GM18951 (cell line): ENCODE data around the gene RAD51.

Experiments used
- POLR2A ChIP-seq: IDR thresholded peaks from 4 replicates; pipeline ENCODE4 v1.6.1; 2011; ENCODE audit warnings: mild to moderate bottlenecking; ENCODE audit not compliant: insufficient read length, insufficient read depth; ENCODE audit errors: extremely low read depth
- in situ Hi-C: fragments of 300-500 bp; cut with MboI; formaldehyde crosslinking; loops from one replicate; pipeline ENCODE4 v1.12.0; 2022; ENCODE audit warnings: low sequenced_read_pairs, mixed read lengths, inconsistent platforms; ENCODE audit not compliant: unreplicated experiment

The RAD51 gene

DNA sequence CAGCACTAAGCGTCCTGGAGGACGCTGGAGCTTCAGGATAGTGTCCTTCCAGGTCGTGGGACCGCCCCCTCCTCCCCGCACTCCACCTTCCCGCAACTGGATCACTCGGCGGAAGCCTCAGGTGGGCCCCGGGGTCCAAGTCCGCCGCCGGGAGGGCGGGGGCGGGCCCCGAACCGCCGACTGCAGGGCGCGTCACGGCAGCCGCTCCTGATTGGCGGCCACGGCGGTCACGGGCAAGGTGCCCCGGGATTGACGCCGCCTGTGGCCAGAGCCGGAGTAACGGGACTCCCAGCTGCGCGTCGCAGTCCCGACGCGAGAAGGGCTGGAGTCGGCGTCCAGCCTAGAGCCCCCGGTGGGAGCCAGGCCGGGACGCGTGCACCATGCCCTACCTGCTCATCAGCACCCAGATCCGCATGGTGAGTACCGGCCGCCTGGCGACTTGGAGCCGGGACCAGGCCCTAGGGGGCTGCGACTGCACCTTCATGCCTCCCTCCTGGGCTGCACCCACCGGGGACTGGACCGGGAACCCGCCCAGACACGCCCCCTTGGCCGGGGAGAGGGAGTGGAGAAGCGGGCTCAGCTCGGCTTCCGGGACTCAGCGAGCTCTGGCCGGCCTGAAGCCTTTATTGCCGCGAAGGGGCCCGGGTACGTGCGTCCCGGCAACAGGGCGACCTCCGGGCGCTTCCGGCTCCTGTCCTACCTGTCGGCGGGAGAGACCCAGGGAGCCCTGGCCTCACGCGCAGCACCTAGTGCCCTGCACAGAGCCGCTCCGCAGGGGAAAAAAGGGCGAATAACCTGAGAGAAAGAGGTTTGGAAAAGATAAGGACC lies 69.0 kb downstream of the RAD51 start, which contains the start of gene GCHFR:
Gene GCHFR, plus strand, starts transcription at position 268 of the 828 bp plus-strand sequence. Its CDS starts 113 bp downstream, at position 381.
- in situ Hi-C loops = no loop called here
- peak; percentile 42 for TF ChIP-seq POLR2A

DNA sequence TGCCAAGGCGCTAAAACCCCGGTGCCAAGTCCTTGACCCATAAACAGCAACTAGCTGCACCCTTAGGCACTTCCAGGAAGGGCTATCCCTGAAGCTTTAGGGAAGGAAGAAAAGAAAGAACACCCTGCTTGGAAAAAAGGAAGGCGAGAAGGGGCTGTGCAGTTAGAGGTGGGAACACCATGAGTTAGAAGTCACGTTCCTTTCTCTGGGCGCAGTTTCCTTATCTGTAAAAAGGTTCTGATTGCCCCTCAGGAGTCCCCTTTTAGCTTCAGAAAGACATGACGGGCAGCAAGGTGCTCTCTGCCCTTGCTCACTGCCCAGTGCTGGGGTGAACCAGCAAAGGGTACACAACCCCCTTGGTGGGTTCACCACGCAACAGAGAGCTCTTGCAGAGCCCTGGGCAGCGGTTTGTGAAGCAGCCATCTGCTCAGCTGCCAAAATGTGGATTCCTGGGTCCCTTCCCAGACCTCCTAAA lies 69.7 kb downstream of the RAD51 start:
- no peak for TF ChIP-seq POLR2A
- in situ Hi-C loops = no loop called here

DNA sequence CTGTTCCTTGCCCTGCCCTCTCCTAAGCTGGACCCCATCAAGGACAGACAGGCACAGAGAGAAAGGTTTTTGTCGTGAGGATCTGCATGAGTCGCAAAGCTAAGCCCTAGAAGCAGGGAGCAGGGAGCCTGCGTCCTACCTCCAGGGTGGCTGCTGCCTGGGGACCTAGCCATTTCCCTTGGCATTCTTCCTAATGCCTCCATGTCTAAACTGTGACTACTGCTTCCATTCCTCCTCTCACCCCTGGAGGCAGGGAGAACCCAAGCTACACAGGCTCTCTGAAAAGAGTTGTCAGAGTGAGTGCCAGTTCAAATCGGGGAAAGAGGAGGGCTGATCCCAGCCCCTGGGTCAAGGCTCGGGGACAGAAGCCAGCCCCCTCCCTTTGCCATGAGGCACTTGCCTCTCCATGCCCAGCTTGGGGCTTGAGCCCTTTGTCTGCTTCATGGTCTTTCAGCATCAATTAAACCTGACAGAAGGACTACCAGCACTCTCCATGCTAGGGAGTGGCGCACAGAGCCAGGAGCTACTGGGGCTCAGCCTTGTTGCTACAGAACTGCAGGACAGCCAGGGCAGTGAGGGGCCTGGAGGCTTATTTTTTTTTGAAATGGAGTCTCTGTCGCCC lies 71.3 kb downstream of the RAD51 start:
- in situ Hi-C loops = no loop called here
- TF ChIP-seq POLR2A = no peak

DNA sequence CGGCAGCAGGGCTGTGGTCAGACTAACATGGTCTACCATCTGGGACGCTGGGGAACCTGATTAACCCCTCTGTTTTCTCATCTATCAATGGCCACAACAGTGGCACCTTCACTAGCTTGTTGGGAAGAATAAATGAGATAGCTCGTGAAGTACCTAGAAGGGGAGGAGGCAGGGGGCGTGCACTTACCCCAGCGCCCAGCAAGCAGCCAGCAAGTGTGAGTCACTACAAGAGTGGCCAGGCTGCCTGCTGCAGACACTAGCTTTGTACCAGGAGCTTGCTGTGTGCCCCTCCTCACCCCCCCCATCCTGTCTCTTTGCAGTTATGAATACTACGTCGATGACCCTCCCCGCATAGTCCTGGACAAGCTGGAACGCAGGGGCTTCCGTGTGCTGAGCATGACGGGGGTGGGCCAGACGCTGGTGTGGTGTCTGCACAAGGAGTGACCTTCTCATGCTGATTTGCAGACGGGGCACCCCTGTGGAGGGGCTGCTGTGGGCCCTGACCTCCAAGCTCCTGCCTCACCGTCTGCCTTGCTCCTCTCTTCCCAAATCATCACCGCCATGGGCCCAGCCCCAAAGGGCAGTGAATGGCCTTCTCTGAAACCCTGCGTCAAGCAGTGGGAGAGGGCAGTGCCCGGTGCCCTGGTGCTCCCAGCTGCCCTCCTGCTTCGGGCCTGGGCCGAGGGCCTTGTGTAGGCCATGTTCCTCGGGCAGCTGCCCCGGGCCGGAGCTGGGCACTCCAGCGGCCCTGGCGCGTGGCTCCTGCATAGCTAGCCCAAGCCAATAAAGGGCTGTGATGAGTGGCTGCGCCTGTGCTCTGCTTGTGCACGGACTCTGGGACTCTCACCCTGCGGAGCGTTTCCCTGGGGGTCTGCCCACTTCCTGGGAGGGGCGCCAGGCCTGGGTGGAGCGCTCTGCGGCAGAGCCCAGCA lies 72.2 kb downstream of the RAD51 start:
- TF ChIP-seq POLR2A = no peak
- in situ Hi-C loops = no loop called here

DNA sequence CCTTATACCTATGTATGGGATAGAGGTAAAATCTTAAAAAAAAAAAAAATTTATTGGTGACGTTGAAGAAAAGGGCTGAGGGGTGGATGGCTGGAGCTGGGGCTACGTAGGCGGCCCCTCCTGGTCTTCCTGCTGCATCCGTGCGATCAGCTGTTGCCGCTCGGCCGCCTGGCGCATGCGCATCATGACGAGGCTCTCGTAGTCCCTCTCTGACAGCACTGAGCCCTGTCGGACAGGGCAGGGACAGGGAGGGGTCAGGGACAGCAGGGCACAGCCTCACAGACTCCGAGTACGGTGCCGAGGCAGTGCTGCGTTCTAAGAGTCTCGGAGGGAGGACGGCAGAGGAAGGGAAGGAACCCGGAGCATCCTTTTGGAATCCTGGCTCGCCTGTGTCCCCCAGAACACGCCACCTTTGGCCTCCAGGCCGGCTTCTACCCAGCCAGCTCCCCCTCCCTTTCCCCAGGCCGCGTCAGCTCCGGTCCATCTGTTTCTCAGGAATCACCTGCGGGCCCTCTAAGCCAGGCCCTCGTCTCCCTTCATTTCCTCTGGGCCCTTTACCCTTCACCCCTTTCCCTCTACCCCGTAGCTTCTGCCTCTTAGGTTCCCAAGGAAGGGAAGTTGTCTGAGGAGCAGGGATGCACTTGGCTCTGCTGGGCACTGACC lies 73.0 kb downstream of the RAD51 start:
- no peak for TF ChIP-seq POLR2A
- in situ Hi-C loops = no loop called here

DNA sequence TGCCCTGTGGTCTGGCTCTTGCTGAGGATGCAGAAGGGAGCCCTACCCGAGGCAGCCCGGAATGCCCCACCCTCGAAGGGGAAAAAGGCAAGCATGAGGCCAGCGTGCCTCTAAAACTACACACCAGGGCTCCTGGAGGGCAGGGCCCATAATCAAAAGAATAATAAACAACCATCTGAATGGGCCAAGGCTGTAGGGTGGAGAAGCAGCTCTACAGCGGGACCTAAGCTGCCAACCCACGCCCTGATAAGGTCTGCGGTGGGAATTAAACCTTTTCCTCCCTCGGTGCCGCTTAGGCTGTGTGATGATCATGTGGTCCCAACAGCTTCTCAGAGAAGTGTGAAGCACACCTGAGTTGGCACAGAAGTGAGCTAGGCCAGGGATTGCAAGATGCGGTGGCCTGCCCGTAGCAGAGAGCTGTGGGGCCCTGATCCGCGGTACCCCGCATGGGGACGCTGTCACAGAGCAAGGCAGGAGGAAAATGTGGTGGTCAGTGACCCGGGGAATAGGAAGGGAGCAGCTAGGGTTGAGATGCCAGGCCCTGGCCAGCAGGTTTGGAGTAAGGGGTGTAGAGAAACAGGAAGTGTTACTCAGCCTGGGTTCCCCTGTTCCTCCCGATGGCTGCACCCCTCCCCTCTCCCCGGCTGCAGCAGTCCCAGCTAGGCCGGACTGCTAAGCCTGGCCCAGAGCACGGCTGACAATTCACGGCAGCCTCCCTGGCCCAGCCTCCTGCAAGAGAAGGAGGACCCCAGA lies 73.7 kb downstream of the RAD51 start:
- TF ChIP-seq POLR2A = no peak
- in situ Hi-C loops = no loop called here

DNA sequence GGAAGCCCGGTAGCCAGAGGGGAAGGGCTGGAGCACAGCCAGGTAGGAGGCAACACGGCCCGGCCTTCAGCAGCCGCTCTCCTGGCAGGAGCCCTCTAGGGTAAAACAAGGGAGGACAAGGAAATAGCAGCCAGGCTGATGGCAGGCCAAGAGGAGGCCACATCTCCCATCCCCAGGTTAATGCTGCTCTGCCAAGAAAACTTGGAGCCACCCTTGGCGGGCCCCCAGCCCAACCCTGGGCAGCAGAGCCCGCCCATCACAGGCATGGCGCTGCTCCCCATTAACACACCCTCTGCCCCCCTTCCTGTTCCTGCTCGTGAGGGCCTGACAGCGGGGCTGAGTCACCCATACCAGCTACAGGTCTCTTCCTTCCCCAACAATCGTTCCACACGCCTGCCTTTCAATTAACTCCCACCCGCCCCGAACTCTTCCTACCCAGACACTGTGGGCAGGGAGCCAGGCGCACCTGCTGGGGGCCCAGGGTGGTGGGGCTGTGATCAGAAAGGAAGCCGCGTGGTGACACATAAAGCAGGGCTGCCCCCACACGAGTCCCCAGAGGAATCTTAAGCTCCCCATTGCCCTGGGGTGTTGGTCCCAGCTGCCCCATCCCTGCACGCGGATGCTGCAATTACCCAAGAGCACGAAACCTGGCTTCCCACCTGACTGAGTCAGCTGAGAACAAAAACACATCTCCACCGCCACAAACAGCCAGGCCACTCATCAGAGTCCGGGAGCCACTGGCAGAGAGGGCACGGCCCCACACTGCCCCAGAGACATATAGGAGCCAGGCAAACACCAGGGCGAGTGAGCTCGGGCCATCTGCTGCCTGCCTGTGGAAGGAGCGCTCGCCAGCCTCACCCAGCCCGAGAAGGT lies 74.5 kb downstream of the RAD51 start, which contains the start of gene C15orf62:
Gene C15orf62, plus strand, starts transcription at position 707 of the 873 bp plus-strand sequence. CDS start 516 bp downstream, outside the sequence.
- in situ Hi-C loops = no loop called here
- peak; percentile 31 for TF ChIP-seq POLR2A

DNA sequence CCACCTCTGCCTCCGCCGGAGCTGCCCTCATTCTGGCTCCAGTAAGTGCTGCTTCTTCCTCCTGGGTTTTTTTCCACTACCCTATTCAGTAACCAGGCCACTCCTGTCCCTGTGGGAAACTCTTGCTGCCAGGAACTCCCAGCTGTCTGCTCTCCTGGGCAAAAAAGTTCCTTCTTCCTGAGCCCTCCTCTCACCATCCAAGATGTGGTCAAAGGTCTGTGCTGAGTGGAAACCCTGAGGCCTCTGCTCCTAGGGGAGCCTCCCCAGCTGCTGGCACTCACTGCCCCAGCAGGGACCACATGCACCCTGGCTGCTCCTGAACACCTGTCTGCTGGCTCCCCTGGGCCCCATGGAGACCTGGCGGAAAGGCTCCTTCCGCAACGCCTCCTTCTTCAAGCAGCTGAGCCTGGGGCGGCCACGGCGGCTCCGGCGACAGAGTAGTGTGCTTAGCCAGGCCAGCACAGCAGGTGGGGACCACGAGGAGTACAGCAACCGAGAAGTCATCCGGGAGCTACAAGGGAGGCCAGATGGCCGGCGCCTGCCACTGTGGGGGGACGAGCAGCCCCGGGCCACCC lies 75.3 kb downstream of the RAD51 start:
- no peak for TF ChIP-seq POLR2A
- in situ Hi-C loops = no loop called here

DNA sequence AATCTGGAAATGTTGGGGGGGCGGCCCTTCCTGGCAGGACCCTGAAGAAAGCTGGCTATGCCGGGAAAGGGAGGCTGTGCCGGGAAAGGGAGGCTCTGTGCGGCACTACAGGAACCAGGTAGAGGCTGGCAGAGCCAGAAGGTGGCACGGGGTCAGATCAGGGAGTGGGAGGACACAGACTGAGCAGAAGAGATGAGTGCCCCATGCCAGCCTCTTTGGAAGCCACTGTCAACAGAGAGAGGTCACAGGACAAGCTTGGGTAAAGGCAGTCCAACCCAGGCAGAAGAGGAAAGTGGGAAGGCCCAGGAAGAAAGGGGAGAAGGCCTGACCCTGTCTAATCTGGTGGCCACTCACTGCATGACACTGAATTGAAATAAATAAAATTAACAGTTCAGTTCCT lies 76.3 kb downstream of the RAD51 start:
- TF ChIP-seq POLR2A = no peak
- in situ Hi-C loops = no loop called here

DNA sequence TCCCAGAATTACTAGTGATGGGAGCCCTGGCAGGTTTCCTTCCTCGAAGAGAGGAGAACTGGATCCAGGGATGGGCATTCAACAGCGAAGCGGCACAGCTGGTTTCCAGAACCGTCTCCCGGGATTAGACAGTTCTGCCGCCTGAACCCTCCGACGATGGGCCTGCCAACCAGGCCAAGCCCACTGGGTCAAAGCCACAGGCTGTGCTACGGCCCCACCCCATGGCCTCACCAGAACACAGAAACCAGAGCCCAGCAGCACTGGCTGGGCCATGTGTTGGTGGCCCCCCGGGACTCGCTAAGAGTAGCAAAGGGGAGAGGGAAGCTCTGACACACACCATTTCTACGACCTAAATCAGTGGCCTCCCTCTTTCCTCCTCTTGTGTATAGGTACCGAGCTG lies 77.0 kb downstream of the RAD51 start:
- TF ChIP-seq POLR2A = no peak
- in situ Hi-C loops = no loop called here

DNA sequence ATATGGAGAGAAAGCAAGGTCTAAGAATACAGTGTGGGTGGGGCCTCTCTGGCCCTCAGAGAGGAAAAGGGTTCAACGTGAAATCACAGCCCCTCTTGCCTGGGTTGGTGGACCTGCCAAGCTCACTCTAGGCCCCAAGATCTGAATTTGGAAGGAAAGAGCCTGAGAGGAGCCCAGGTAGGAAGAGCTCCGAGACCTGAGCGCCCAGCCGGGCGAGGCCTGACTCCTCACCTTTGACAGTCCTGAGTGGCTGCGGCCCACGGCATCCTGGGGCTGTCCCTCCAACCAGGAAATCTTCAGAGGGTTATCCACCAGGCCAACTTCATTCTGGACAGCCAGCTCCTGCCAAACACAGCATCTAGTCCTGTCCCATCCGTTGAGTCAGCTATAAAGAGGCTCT lies 78.5 kb downstream of the RAD51 start:
- TF ChIP-seq POLR2A = no peak
- in situ Hi-C loops = no loop called here
